H1 (cell line): ENCODE data around the gene MCHR1. TPM values are rescaled to one million over a fixed set of nuclear protein-coding genes. Genes with fewer than 3 reads are reported as not detected.

Source experiments
- CTCF ChIA-PET: fragments of 300-600 bp; sonication (Branson Sonifier 250); formaldehyde crosslinking; loops from one replicate; lab custom pipeline; 2021; ENCODE audit not compliant: partially characterized antibody; lab: Charles Lee
- POLR2A ChIA-PET: fragments of 300-600 bp; sonication (Branson Sonifier 250); formaldehyde crosslinking; loops from one replicate; lab custom pipeline; 2021; ENCODE audit warnings: inconsistent platforms; ENCODE audit not compliant: partially characterized antibody; lab: Charles Lee
- DNase-seq, 2 experiments: peaks; one replicate each; pipeline versions ENCODE4 v3.0.0 to v3.0.0-alpha.2; 2010 to 2022; ENCODE audit warnings: low spot score in 2 of 2, low read depth in 1 of 2, mixed read lengths in 1 of 2
- FAIRE-seq: peaks from 2 replicates; lab custom pipeline; 2011; peaks lifted over from hg19 to GRCh38; lab: Jason Lieb, UNC
- H2AFZ ChIP-seq: 2 replicates; pipeline ENCODE4 v1.8.1; 2012; ENCODE audit warnings: low read length, inconsistent platforms
- H2AK5ac ChIP-seq: 2 replicates; pipeline ENCODE4 v1.6.1; 2013; ENCODE audit warnings: low read depth, low read length
- H2BK120ac ChIP-seq: replicated peaks from 2 replicates; pipeline ENCODE3; 2013; ENCODE audit warnings: low read depth, low read length, inconsistent platforms
- H2BK12ac ChIP-seq: 2 replicates; pipeline ENCODE4 v1.6.1; 2013; ENCODE audit warnings: low read depth, low read length
- H2BK15ac ChIP-seq: 2 replicates; pipeline ENCODE4 v1.6.1; 2013; ENCODE audit warnings: low read length
- H2BK20ac ChIP-seq: 2 replicates; pipeline ENCODE4 v1.6.1; 2013; ENCODE audit warnings: low read length
- H2BK5ac ChIP-seq: 2 replicates; pipeline ENCODE4 v1.6.1; 2013; ENCODE audit warnings: low read depth, low read length
- H3K14ac ChIP-seq: 2 replicates; pipeline ENCODE4 v1.6.1; 2013; ENCODE audit warnings: inconsistent platforms; ENCODE audit not compliant: insufficient read length
- H3K18ac ChIP-seq: 2 replicates; pipeline ENCODE4 v1.6.1; 2013; ENCODE audit warnings: low read length; ENCODE audit errors: extremely low read depth
- H3K23ac ChIP-seq: 2 replicates; pipeline ENCODE4 v1.6.1; 2013; ENCODE audit warnings: inconsistent platforms; ENCODE audit not compliant: insufficient read length
- H3K23me2 ChIP-seq: 2 replicates; pipeline ENCODE4 v1.6.1; 2013; ENCODE audit warnings: low read depth, low read length
- H3K27ac ChIP-seq: 2 replicates; pipeline ENCODE4 v1.6.1; 2011; ENCODE audit warnings: low read depth, low read length, inconsistent platforms
- H3K27me3 ChIP-seq, 4 experiments: replicated peaks in 1 of 4; 1 replicate in 1 of 4; 2 replicates in 3 of 4; pipeline versions ENCODE4 v1.6.1 to v1.8.1; 2011 to 2013; ENCODE audit warnings: low read length in 3 of 4, mild to moderate bottlenecking in 3 of 4, inconsistent platforms in 2 of 4, mixed read lengths in 2 of 4, moderate library complexity in 1 of 4; ENCODE audit not compliant: control insufficient read depth in 3 of 4, insufficient read depth in 3 of 4; ENCODE audit errors: extremely low read depth in 1 of 4
- H3K36me3 ChIP-seq, 4 experiments: 2 replicates each; pipeline versions ENCODE4 v1.6.1 to v1.8.1; 2011 to 2013; ENCODE audit warnings: mild to moderate bottlenecking in 4 of 4, low read length in 3 of 4, moderate library complexity in 2 of 4, control low read depth in 1 of 4, inconsistent platforms in 1 of 4; ENCODE audit not compliant: insufficient read depth in 4 of 4, control insufficient read depth in 2 of 4
- H3K4ac ChIP-seq: replicated peaks from 2 replicates; pipeline ENCODE3; 2013; ENCODE audit warnings: low read length, low read depth, mixed read lengths, inconsistent platforms; ENCODE audit not compliant: insufficient read length
- H3K4me1 ChIP-seq, 4 experiments: replicated peaks in 1 of 4; 1 replicate in 1 of 4; 2 replicates in 3 of 4; pipeline versions ENCODE4 v1.6.1 to v1.8.1; 2011 to 2013; ENCODE audit warnings: low read length in 3 of 4, inconsistent platforms in 2 of 4, mixed read lengths in 1 of 4; ENCODE audit not compliant: insufficient read depth in 4 of 4, control insufficient read depth in 3 of 4
- H3K4me2 ChIP-seq, 2 experiments: 2 replicates each; pipeline versions ENCODE4 v1.6.1 to v1.8.1; 2011 to 2013; ENCODE audit warnings: low read depth in 2 of 2, low read length in 2 of 2, control low read depth in 1 of 2, inconsistent platforms in 1 of 2, mild to moderate bottlenecking in 1 of 2; ENCODE audit not compliant: insufficient read depth in 1 of 2
- H3K4me3 ChIP-seq, 4 experiments: fragments of 200-600, 300-600 bp in 1 of 4; sonication (generic), shearing (Covaris generic), sonication (Bioruptor Twin) in 1 of 4; 2 replicates each; pipeline versions ENCODE4 v1.5.1 to v1.8.1; 2011 to 2016; ENCODE audit warnings: low read length in 4 of 4, low read depth in 3 of 4, control low read depth in 2 of 4, inconsistent platforms in 2 of 4, mild to moderate bottlenecking in 2 of 4, mixed read lengths in 1 of 4, moderate library complexity in 1 of 4; ENCODE audit not compliant: insufficient read depth in 2 of 4; ENCODE audit errors: extremely low read depth in 1 of 4
- H3K56ac ChIP-seq: replicated peaks from 2 replicates; pipeline ENCODE3; 2013; ENCODE audit warnings: low read depth, mild to moderate bottlenecking, mixed read lengths, low read length, inconsistent platforms; ENCODE audit not compliant: insufficient read length
- H3K79me1 ChIP-seq: 2 replicates; pipeline ENCODE4 v1.6.1; 2013; ENCODE audit warnings: low read depth, low read length, control low read depth
- H3K79me2 ChIP-seq, 2 experiments: 2 replicates each; pipeline versions ENCODE4 v1.6.1 to v1.8.1; 2012 to 2013; ENCODE audit warnings: low read length in 2 of 2, mild to moderate bottlenecking in 2 of 2, inconsistent platforms in 1 of 2; ENCODE audit not compliant: insufficient read depth in 2 of 2, control insufficient read depth in 1 of 2
- H3K9ac ChIP-seq, 4 experiments: replicated peaks in 1 of 4; 1 replicate in 1 of 4; 2 replicates in 3 of 4; pipeline versions ENCODE4 v1.6.1 to v1.8.1; 2011 to 2013; ENCODE audit warnings: low read depth in 3 of 4, low read length in 3 of 4, control low read depth in 2 of 4, mild to moderate bottlenecking in 2 of 4, moderate library complexity in 2 of 4, inconsistent platforms in 1 of 4; ENCODE audit errors: extremely low read depth in 1 of 4
- H3K9me3 ChIP-seq, 2 experiments: 2 replicates each; pipeline versions ENCODE4 v1.6.1 to v1.8.1; 2012 to 2013; ENCODE audit warnings: mild to moderate bottlenecking in 2 of 2, moderate library complexity in 2 of 2, control low read depth in 1 of 2, inconsistent platforms in 1 of 2, low read depth in 1 of 2, low read length in 1 of 2, mixed read lengths in 1 of 2; ENCODE audit not compliant: insufficient read depth in 2 of 2
- H4K20me1 ChIP-seq, 2 experiments: replicated peaks in 1 of 2; 2 replicates each; pipeline versions ENCODE3 to v1.8.1; 2011 to 2013; ENCODE audit warnings: inconsistent platforms in 2 of 2, low read length in 2 of 2, mild to moderate bottlenecking in 1 of 2; ENCODE audit not compliant: insufficient read depth in 2 of 2, control insufficient read depth in 1 of 2
- H4K5ac ChIP-seq: 2 replicates; pipeline ENCODE4 v1.6.1; 2013; ENCODE audit warnings: low read length, low read depth, mixed read lengths, inconsistent platforms; ENCODE audit not compliant: insufficient read length
- H4K8ac ChIP-seq: 2 replicates; pipeline ENCODE4 v1.8.0; 2013; ENCODE audit warnings: mild to moderate bottlenecking, moderate library complexity, low read length, inconsistent platforms; ENCODE audit not compliant: insufficient read depth; ENCODE audit errors: extremely low read depth
- H4K91ac ChIP-seq: replicated peaks from 2 replicates; pipeline ENCODE3; 2013; ENCODE audit warnings: low read length, mixed read lengths, inconsistent platforms; ENCODE audit not compliant: insufficient read length
- ASH2L ChIP-seq: fragments of 200-600, 300-600 bp; sonication (generic); IDR thresholded peaks from one replicate; pipeline ENCODE4 v1.7.1; 2017; ENCODE audit warnings: low read length
- BCL11A ChIP-seq, 2 experiments: IDR thresholded peaks; one replicate each; pipeline ENCODE4 v1.6.1; 2011; ENCODE audit warnings: low read depth in 2 of 2, low read length in 2 of 2, mild to moderate bottlenecking in 2 of 2
- CBX8 ChIP-seq: fragments of 300-800, 300-1000 bp; sonication (generic); IDR thresholded peaks from 2 replicates; pipeline ENCODE4 v1.7.1; 2016; ENCODE audit warnings: low read depth, low read length, borderline replicate concordance
- CEBPB ChIP-seq: IDR thresholded peaks from 2 replicates; pipeline ENCODE4 v1.6.1; 2012; ENCODE audit warnings: low read depth, low read length
- NANOG ChIP-seq: IDR thresholded peaks from 2 replicates; pipeline ENCODE4 v1.6.1; 2011; ENCODE audit warnings: low read length, low read depth, mild to moderate bottlenecking, inconsistent platforms; ENCODE audit not compliant: insufficient read depth, poor library complexity, severe bottlenecking
- POLR2A ChIP-seq, 2 experiments: IDR thresholded peaks; 1 replicate in 1 of 2; 2 replicates in 1 of 2; pipeline ENCODE4 v1.6.1; 2011; ENCODE audit warnings: low read depth in 2 of 2, low read length in 2 of 2, mild to moderate bottlenecking in 2 of 2; ENCODE audit errors: control extremely low read depth in 1 of 2
- POU5F1 ChIP-seq: IDR thresholded peaks from 2 replicates; pipeline ENCODE4 v1.6.1; 2011; ENCODE audit warnings: low read depth, mild to moderate bottlenecking, low read length, moderate library complexity
- SIN3A ChIP-seq, 2 experiments: IDR thresholded peaks in 1 of 2; conservative IDR thresholded peaks in 1 of 2; 2 replicates each; pipeline ENCODE4 v1.6.1; 2011 to 2012; ENCODE audit warnings: low read length in 2 of 2, improper control_type of control experiment in 1 of 2, low read depth in 1 of 2, mild to moderate bottlenecking in 1 of 2
- SIRT6 ChIP-seq: IDR thresholded peaks from one replicate; pipeline ENCODE4 v1.7.1; 2012; ENCODE audit warnings: low read length, inconsistent platforms
- TCF12 ChIP-seq: IDR thresholded peaks from 2 replicates; pipeline ENCODE4 v1.6.1; 2011; ENCODE audit warnings: low read depth, mild to moderate bottlenecking, low read length
- WGBS, 2 experiments: shearing (Covaris generic) in 1 of 2; methylation state at CpG; one replicate each; pipeline versions ENCODE4 v1.1.6 to v1.1.7; 2013 to 2015; ENCODE audit warnings: low lambda C conversion rate in 2 of 2, mixed read lengths in 2 of 2, inconsistent platforms in 1 of 2, low coverage in 1 of 2, missing lambda C conversion rate in 1 of 2; ENCODE audit not compliant: insufficient replicate concordance in 2 of 2, insufficient coverage in 1 of 2, insufficient read length in 1 of 2; ENCODE audit errors: extremely low coverage in 1 of 2, missing lambda C conversion rate in 1 of 2; 5-methylcytosine and 5-hydroxymethylcytosine counted together
- polyA plus RNA-seq, 7 experiments: library from polyadenylated mRNA; depleted of rRNA in 3 of 7; stranded (reverse) in 5 of 7; unstranded in 2 of 7; fragments of >200 nt in 5 of 7; fragments of 200-250 nt in 2 of 7; gene quantifications; 1 replicate in 5 of 7; 2 replicates in 1 of 7; 4 replicates in 1 of 7; pipeline versions ENCODE4 v1.2.1 to v1.2.3, GENCODE V29; 2011 to 2013; ENCODE audit warnings: missing spikeins in 2 of 7, mixed read lengths in 2 of 7
- total RNA-seq: library from RNA; stranded (reverse); fragmentation: NEBNext Ultra II Directional; extraction: Animal tissue kit (Norgen Biotek cat#: 25700); gene quantifications from 2 replicates; pipeline ENCODE4 v1.2.1, GENCODE V29; 2021

MCHR1 gene
- total and polyA plus RNA-seq, 2 of the 8 experiments (the other 6 are each of a cell fraction or from before 2014, with no cell fraction given) = 0.91 to 7.6 TPM

DNA sequence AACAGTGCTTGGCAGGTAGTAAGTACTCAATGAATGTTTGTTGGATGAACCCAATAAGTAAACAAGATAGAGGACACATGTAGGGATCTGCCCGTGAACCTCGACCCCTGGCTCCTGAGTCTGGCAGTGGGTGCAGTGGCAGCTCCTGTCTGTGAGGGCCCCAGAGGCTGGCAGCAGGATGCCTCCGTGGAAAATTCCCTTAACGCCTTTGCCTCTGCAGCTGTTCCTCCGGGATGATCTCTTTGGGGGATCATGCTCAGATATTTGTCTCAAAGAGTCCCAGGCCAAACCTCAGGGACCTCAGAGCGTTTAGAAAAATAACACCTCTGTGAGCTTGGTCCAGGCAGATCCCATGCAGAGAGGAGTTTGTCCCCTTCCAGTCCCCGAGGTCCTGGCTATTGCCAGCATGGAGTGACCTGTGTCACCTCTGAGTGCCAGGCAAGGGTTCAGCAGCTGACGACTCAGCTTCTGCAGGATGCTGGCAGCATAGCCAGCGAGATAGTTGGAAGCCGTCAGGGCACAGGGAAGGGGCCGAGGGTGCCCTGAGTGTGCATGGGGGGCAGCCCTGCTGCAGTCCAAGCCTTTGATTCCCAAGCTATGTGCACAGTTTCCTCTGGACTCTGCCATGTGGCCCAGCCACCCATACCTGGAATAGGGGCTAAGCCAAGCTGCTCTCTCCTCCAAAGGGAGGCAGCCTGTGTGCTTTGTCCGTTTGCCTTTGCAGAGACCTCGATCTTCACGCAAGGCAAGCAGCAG is 613 bp upstream of the MCHR1 start:
- Histone ChIP-seq H3K23ac (no peak overlapping the region), H2AK5ac (no peak overlapping the region; the same call in 1 of the 2 replicates), H2BK5ac (0 out of 2 replicates have a peak overlapping the region, but pooled peaks have one; percentile 27), H3K27me3 (no peaks in the 10 kb centered on the region), H3K56ac (no peak overlapping the region), H2BK12ac (peak overlapping the region; percentile 77; the same call in 1 of the 2 replicates), H3K4me2 (peak overlapping the region; percentile 1 to 57; a peak in 2 of 4 replicates), H2BK120ac (no peak overlapping the region), H3K18ac (peak overlapping the region; percentile 4; the same call in 1 of the 2 replicates), H3K27ac (no peak overlapping the region), H4K8ac (peak overlapping the region; percentile 71; the same call in 1 of the 2 replicates), H3K36me3 (no peaks in the 10 kb centered on the region), H3K4ac (peak overlapping the region; percentile 8), H3K9me3 (0 out of 4 replicates have a peak, but pooled peaks cover 0 to 2% of the 10 kb centered on the region in 2 experiments), H2AFZ (no peak overlapping the region; the same call in 1 of the 2 replicates), H3K9ac (no peak overlapping the region), H3K4me1 (peaks cover 8 to 34% (median 18%) of the 10 kb centered on the region in 4 experiments), H3K23me2 (no peaks in the 10 kb centered on the region), H3K79me2 (no peaks in the 10 kb centered on the region), H4K91ac (peak overlapping the region; percentile 75), H4K20me1 (no peaks in the 10 kb centered on the region), H3K79me1 (no peaks in the 10 kb centered on the region), H3K14ac (no peak overlapping the region), H3K4me3 (no peak overlapping the region), H2BK15ac (peak overlapping the region; percentile 76), H4K5ac (no peak overlapping the region), H2BK20ac (peak overlapping the region; percentile 34; the same call in 1 of the 2 replicates)
- no peak for TF ChIP-seq POLR2A (IDR thresholded peaks at IDR 0.05; ENCODE audit: control extremely low read depth in 1 of 2, low read depth in 2 of 2, low read length in 2 of 2)
- TF ChIP-seq CBX8 = no peak
- TF ChIP-seq POU5F1 = no peak
- no peak for TF ChIP-seq NANOG
- no peak for TF ChIP-seq CEBPB
- no peak for TF ChIP-seq SIN3A (conservative IDR thresholded peaks at IDR 0.05 in 1 of 2, IDR thresholded peaks at IDR 0.05 in 1 of 2; ENCODE audit: low read depth in 1 of 2, low read length in 2 of 2)
- no peak for TF ChIP-seq SIRT6
- TF ChIP-seq ASH2L = no peak
- no peak for TF ChIP-seq TCF12
- no peak for TF ChIP-seq BCL11A (IDR thresholded peaks at IDR 0.05; ENCODE audit: low read depth in 2 of 2, low read length in 2 of 2)
- ChIA-PET CTCF (interaction anchor here (1.6 to 2.4 kb wide), 2 partner anchors 33 to 43 kb away, joined by 4 to 9 read pairs; no protein-coding TSS in a partner anchor), POLR2A (interaction anchor here (0.5 to 1.3 kb wide), 3 partner anchors 54 to 189 kb away, joined by 3 to 4 read pairs (median 4); no protein-coding TSS in a partner anchor)
- WGBS, 2 experiments = 84% methylated on average over 14 of the region's 14 CpGs; no CpG with 5 or more reads in 1 of the 2 experiments
- FAIRE-seq (no peak), DNase-seq (no peak)
